Calu3 (cell line): ENCODE results near the gene CMKLR1. TPM values are rescaled to one million over a fixed set of nuclear protein-coding genes. Genes with fewer than 3 reads are reported as not detected.

ENCODE experiments used
- BruUV-seq: library from RNA; stranded (reverse); fragments of 400-500 nt; replicated peaks from 2 replicates; lab custom pipeline; 2021; lab: Mats Ljungman, UMichigan
- CTCF ChIA-PET: fragments of 300-600 bp; sonication (Branson Sonifier 250); formaldehyde crosslinking; loops from one replicate; lab custom pipeline; 2022; ENCODE audit warnings: antibody characterized with exemption; lab: Charles Lee
- DNase-seq: peaks from one replicate; pipeline ENCODE4 v3.0.0; 2022
- H3K27ac Mint-ChIP-seq: one replicate; pipeline ENCODE4 v1.8.0; 2022; ENCODE audit warnings: mixed read lengths; ENCODE audit not compliant: unreplicated experiment
- H3K27me3 Mint-ChIP-seq: one replicate; pipeline ENCODE4 v1.8.0; 2022; ENCODE audit warnings: mixed read lengths; ENCODE audit not compliant: unreplicated experiment
- H3K36me3 Mint-ChIP-seq: one replicate; pipeline ENCODE4 v1.8.0; 2022; ENCODE audit warnings: mild to moderate bottlenecking, moderate library complexity, mixed read lengths; ENCODE audit not compliant: insufficient read depth, unreplicated experiment
- H3K4me1 Mint-ChIP-seq: one replicate; pipeline ENCODE4 v1.8.0; 2022; ENCODE audit warnings: mild to moderate bottlenecking, low read depth, mixed read lengths; ENCODE audit not compliant: unreplicated experiment
- H3K4me3 Mint-ChIP-seq: one replicate; pipeline ENCODE4 v1.8.0; 2022; ENCODE audit warnings: mild to moderate bottlenecking, low read depth, moderate library complexity, mixed read lengths; ENCODE audit not compliant: unreplicated experiment
- H3K9me3 Mint-ChIP-seq: one replicate; pipeline ENCODE4 v1.8.0; 2022; ENCODE audit warnings: low read depth, mixed read lengths; ENCODE audit not compliant: unreplicated experiment
- intact Hi-C: fragments of 100-400 bp; cut with micrococcal nuclease; formaldehyde crosslinking; loops from one replicate; pipeline ENCODE4 v1.10.0; 2022; ENCODE audit not compliant: unreplicated experiment
- total RNA-seq: library from RNA; stranded (reverse); gene quantifications from 2 replicates; pipeline ENCODE4 v1.2.3, GENCODE V29; 2022
- TF ChIP-seq, protein P1 (sequence below): fragments of 200-600 bp; IDR thresholded peaks from one replicate; pipeline ENCODE4 v1.8.0; 2022; ENCODE audit warnings: antibody characterized with exemption; ENCODE audit not compliant: unreplicated experiment

CMKLR1 gene
- total RNA-seq, 1 experiment from 2014 or later: not detected

DNA sequence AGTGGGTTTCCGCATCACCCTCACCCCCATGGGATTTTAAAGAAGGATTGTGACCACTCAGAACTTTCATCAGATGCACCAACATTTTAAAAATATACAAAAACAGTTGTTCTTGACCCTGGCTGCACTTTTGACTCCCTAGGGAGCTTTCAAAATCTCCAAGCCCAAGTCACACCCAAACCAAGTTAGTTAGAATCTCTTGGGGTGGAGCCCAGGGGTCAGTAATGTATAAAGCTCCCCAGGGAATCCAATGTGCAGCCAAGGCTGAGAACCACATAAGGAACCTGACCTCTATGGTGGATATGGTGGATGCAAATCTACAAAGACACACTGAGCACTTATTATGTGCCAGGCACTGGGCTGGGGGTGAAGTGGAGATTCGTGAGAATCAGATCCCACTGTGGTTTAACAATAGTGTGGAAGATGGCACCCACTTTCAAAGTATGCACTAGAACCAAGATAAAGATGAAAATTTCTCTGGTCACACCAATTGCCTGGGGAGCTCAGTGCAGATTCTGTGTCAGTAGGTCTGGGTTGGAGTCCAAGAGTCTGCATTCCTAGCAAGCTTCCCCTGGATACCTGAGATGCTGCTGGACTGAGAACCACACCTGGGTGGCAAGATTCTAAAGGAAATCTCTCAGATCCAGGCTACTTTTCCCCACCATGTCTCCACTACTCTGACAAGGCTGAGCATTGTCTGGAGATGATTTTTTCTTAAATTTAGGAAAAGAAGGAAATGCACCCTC is 18.9 kb upstream of the CMKLR1 start:
- Mint-ChIP-seq H3K9me3 (no peaks in the 10 kb centered on the region), H3K4me1 (no peaks in the 10 kb centered on the region), H3K36me3 (no peaks in the 10 kb centered on the region), H3K27me3 (peaks cover 54% of the 10 kb centered on the region), H3K4me3 (no peak overlapping the region), H3K27ac (no peak overlapping the region)
- TF ChIP-seq, protein P1, sequence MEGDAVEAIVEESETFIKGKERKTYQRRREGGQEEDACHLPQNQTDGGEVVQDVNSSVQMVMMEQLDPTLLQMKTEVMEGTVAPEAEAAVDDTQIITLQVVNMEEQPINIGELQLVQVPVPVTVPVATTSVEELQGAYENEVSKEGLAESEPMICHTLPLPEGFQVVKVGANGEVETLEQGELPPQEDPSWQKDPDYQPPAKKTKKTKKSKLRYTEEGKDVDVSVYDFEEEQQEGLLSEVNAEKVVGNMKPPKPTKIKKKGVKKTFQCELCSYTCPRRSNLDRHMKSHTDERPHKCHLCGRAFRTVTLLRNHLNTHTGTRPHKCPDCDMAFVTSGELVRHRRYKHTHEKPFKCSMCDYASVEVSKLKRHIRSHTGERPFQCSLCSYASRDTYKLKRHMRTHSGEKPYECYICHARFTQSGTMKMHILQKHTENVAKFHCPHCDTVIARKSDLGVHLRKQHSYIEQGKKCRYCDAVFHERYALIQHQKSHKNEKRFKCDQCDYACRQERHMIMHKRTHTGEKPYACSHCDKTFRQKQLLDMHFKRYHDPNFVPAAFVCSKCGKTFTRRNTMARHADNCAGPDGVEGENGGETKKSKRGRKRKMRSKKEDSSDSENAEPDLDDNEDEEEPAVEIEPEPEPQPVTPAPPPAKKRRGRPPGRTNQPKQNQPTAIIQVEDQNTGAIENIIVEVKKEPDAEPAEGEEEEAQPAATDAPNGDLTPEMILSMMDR: no peak
- intact Hi-C loops: no loop called here
- CTCF ChIA-PET: no interaction called here
- no TSS peak for BruUV-seq
- no peak for DNase-seq

DNA sequence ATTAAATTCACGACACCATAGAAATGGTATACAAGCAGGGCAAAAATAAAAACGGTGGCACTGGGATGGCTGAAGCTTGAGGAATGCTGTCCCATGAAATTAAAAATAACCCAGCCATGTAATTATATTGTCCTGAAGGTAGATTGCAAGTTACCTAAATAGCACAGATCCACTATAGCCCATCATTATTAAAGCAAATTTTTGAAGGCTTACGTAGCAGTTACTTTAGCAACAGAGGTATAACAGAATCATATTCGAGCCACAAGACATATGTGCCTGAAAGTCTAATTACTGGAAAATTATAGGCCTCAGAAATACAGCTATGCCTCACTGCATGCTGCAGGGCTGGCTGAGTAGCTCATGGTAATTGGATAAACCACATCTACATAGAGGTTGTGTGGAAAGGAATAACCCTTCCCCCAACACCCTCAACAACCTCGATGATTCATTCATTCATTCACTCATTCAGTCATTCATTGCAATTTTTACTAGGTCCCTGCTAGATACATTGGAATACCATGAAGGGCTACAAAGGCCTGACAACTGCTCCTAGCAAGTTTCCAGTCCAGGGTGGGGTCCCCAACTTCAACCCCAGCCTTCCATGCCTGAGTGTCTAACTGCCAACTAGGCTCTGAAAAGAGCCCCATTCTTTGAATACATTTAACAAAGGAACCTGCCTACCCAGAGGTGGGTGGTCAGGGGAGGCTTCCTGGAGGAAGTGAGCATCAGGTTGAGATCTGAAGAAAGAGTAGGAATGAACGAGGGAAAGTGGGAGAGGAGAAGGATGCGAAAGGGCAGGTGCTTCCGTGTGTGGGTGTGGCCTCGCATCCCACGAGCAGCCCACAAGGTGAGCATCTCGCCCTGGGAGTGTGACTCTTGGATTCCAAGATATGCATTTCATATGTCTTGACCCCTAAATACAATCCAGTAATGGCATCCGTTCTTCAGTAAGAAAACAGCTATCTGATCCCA is 18.0 kb upstream of the CMKLR1 start:
- no peak for DNase-seq
- TF ChIP-seq, protein P1: no peak
- Mint-ChIP-seq H3K27me3 (peaks cover 60% of the 10 kb centered on the region), H3K36me3 (no peaks in the 10 kb centered on the region), H3K9me3 (no peaks in the 10 kb centered on the region), H3K4me3 (no peak overlapping the region), H3K27ac (no peak overlapping the region), H3K4me1 (no peaks in the 10 kb centered on the region)
- BruUV-seq: no TSS peak
- CTCF ChIA-PET: no interaction called here
- intact Hi-C loops: no loop called here

DNA sequence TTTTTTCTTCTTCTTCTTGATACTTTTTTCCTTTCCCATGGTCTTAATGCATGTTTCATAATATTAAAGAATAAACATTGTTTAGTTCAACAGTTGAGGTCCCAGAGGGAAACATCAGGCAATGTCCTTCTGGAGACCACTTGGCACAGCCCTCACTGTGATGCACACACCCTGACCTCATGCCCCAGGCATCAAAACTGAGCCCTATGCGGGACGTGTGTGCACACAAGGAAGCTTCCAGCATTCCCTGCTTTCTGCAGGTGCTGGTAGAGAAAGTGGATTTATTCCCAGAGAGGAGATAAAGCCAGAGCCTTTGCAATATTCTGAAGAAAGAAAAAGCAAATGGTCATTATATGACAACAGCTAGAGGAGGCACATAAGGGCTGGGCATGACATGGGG is 16.0 kb upstream of the CMKLR1 start:
- Mint-ChIP-seq H3K36me3 (no peaks in the 10 kb centered on the region), H3K9me3 (no peaks in the 10 kb centered on the region), H3K4me3 (no peak overlapping the region), H3K27me3 (peaks cover 47% of the 10 kb centered on the region), H3K4me1 (no peaks in the 10 kb centered on the region), H3K27ac (no peak overlapping the region)
- DNase-seq: no peak
- TF ChIP-seq, protein P1: no peak
- CTCF ChIA-PET: no interaction called here
- BruUV-seq: no TSS peak
- intact Hi-C loops: no loop called here

DNA sequence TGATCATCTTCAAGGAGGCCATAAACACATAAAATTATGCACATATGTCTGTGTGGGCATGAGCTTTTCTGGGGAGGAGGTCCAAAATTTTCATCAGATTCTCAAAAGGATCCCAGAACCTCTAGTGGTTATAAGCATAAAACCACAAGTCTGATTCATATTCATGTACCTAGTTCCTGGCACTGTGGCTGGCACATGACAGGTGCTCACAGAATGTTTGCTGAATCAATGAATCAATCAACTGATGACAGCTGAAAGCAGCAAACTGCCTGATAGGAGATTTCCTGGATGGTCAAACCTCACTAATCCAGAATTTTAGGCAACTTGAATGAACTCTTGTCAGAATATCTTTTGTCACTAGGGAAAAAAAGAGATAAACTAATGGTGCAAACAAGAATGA is 13.5 kb upstream of the CMKLR1 start:
- Mint-ChIP-seq H3K9me3 (no peaks in the 10 kb centered on the region), H3K27ac (no peak overlapping the region), H3K27me3 (peaks cover 37% of the 10 kb centered on the region), H3K36me3 (no peaks in the 10 kb centered on the region), H3K4me3 (no peak overlapping the region), H3K4me1 (no peaks in the 10 kb centered on the region)
- TF ChIP-seq, protein P1: no peak
- CTCF ChIA-PET: no interaction called here
- intact Hi-C loops: no loop called here
- no peak for DNase-seq
- BruUV-seq: no TSS peak
